GM20000 (cell line): Measurements from ENCODE around the gene SYK.
"Not testable (repeated sequence)": the region's sequence is repeated elsewhere in the genome, so short reads cannot be mapped to it uniquely, and the experiment has no call there.

Source experiments
- DNase-seq: peaks from one replicate; pipeline ENCODE4 v3.0.0; 2012; ENCODE audit warnings: low spot score
- CTCF ChIP-seq: IDR thresholded peaks from 2 replicates; pipeline ENCODE4 v1.5.1; 2012; ENCODE audit warnings: mild to moderate bottlenecking, control low read depth; ENCODE audit errors: extremely low read depth, missing control alignments

The SYK gene

GRCh38 chr9:90880066-90880465 lies 78.4 kb downstream of the SYK start:
- no peak for TF ChIP-seq CTCF
- DNase-seq, result no peak

- no peak for DNase-seq
- TF ChIP-seq CTCF, result no peak
Observed at GRCh38 chr9:90880669-90881068, 79.0 kb downstream of the SYK start.

GRCh38 chr9:90881648-90882047 lies 80.0 kb downstream of the SYK start:
- no peak for TF ChIP-seq CTCF
- DNase-seq, result peak; percentile 18

DNA sequence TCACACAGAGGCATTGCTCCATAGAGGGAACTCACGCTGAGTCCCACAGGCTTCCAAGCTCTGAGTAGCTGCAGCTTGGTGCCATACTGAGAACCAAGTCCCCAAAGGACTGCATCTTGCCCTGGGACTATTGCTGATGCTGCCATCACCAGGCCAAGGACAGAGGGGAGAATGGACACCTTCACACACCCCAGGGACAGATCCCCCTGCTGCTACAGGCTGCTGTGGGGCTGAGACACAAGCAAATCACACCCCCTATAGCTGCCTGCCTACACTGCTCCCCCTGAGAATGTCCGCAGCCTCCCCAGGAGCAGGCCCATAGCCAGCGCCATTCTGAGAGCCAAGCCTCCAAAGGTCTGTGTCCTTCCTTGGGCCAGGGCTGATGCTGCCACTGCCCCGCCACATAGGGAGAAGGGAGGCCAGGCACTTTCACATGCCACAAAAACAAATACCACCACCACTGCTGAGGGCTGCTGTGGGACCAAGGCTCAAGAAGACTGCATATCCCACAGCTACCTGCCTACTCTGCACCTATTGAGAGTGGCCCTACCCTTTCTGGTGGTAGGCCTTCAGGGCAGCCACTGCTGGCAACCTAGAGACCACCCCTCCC lies 81.5 kb downstream of the SYK start:
- no peak for TF ChIP-seq CTCF

DNA sequence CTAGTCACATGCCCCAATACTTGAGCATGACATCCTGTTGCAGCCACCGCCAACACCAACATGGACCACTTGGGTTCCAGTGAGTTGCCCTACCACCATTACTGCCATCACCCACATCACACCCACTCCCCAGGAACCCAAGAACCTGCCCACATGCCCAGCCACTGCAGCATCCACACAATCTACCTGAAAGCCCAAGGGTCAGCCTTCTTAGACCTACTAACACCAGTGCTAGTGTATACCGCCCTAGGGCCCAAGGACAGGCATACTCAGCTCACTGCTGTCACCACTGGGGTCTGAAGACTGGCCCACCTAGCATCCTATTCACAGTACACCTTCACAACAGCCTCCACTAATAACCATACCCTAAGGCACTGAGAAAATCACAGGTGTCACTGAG lies 82.0 kb downstream of the SYK start:
- no peak for TF ChIP-seq CTCF
- no peak for DNase-seq

More for the DNA sequence above, 81.5 kb downstream of the SYK start:
- DNase-seq, result no peak

GRCh38 chr9:90884178-90884577 lies 82.6 kb downstream of the SYK start:
- TF ChIP-seq CTCF, result no peak
- no peak for DNase-seq

DNA sequence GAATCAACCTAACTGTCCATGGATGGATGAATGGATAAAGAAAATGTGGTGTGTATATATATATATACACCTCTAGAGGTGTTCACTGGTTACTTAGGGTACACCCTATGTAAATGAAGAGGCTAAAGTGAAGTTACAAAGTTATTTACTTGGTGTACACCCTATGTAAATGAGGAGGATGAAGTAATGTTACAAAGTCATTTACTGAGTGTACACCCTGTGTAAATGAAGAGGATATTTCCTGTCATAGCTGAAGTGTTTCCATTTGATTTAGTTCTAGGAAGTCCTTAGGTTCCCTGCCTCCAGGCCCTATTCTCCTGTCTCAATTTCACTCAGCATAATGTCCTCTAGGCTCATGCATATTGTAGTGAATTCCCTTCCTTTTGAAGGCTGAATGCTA lies 85.2 kb downstream of the SYK start:
- not testable (repeated sequence) for DNase-seq

DNA sequence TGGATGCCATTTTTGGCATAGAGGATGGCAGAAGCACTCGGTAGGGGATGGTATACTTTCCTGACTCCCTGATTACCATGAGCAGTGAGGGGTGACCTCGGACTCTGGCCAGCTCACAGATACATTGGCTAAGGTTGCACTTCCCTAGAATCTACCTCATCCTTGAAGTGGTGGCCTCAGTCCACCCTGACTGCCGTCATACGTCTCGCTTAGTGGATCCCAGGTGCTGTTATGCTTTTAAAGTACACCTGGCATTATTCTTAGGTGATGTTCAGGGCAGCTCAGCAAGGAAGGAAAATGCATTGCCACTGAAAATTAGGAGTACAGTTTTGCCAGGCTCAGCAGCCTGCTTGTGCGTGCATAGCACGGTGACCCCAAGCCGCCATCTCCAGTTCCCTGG lies 87.3 kb downstream of the SYK start:
- TF ChIP-seq CTCF, result no peak
- no peak for DNase-seq
